Measurements from ENCODE around the gene C6orf47.

DNA sequence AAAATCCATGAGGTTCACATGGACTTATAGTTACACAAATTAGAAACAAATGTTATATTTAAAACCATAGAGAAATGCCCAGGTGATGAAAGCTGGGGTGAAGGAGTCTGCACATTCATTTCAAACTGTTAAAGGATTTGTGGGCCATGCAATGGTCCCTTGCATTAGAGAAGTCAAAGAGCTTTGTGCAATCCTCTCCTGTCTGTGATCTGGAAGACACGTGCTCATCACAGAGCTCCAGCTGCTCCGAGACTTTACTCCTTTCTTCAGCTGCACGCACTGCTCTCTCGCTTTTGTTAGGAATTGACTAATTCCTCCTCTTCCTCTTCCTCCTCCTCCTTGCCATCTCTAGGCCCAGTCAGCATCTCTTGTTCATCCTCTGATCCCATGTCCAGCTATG lies 49.6 kb downstream of the C6orf47 start:
- TF ChIP-seq, protein P1, sequence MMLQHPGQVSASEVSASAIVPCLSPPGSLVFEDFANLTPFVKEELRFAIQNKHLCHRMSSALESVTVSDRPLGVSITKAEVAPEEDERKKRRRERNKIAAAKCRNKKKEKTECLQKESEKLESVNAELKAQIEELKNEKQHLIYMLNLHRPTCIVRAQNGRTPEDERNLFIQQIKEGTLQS (IDR thresholded peaks at IDR 0.05) = no peak
- TF ChIP-seq, protein P2, sequence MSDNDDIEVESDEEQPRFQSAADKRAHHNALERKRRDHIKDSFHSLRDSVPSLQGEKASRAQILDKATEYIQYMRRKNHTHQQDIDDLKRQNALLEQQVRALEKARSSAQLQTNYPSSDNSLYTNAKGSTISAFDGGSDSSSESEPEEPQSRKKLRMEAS (IDR thresholded peaks at IDR 0.05) = no peak
- no peak for TF ChIP-seq EGR1 (IDR thresholded peaks at IDR 0.05; ENCODE audit: low read depth in 2 of 2)
- TF ChIP-seq, protein P3, sequence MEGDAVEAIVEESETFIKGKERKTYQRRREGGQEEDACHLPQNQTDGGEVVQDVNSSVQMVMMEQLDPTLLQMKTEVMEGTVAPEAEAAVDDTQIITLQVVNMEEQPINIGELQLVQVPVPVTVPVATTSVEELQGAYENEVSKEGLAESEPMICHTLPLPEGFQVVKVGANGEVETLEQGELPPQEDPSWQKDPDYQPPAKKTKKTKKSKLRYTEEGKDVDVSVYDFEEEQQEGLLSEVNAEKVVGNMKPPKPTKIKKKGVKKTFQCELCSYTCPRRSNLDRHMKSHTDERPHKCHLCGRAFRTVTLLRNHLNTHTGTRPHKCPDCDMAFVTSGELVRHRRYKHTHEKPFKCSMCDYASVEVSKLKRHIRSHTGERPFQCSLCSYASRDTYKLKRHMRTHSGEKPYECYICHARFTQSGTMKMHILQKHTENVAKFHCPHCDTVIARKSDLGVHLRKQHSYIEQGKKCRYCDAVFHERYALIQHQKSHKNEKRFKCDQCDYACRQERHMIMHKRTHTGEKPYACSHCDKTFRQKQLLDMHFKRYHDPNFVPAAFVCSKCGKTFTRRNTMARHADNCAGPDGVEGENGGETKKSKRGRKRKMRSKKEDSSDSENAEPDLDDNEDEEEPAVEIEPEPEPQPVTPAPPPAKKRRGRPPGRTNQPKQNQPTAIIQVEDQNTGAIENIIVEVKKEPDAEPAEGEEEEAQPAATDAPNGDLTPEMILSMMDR (IDR thresholded peaks at IDR 0.05; ENCODE audit: low read depth, low read length, missing input control) = no peak
- TF ChIP-seq SP1 (IDR thresholded peaks at IDR 0.05) = no peak
- TF ChIP-seq HNF4G (IDR thresholded peaks at IDR 0.05) = no peak

Data from liver (tissue), 3 donors.